Fibroblast of skin of right quadriceps (primary cell): ENCODE results near the gene PRKCA.

Experiments
- DNase-seq: peaks from one replicate; pipeline ENCODE4 v3.0.0-alpha.2; 2013

PRKCA gene

GRCh38 chr17:66494023-66494803 is 191.8 kb downstream of the PRKCA start:
- peak; percentile 94 for DNase-seq

DNA sequence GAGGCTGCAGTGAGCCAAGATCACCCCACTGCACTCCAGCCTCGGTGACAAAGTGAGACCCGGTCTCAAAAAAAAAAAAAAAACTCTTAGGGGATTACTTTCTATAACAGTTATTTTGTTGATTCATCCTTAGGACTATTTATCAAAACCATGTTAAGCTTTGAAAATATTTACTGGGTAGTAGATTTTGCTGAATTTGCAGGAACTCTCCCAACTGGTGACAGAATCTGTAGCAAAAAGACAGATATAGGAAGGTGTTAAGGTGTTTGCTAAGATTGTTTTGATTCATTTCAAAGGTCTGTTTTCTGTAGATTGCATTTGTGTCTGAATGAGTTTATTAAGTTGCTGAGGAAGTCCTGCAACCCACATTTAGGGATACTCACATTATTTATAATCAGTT is 192.6 kb downstream of the PRKCA start:
- no peak for DNase-seq

DNA sequence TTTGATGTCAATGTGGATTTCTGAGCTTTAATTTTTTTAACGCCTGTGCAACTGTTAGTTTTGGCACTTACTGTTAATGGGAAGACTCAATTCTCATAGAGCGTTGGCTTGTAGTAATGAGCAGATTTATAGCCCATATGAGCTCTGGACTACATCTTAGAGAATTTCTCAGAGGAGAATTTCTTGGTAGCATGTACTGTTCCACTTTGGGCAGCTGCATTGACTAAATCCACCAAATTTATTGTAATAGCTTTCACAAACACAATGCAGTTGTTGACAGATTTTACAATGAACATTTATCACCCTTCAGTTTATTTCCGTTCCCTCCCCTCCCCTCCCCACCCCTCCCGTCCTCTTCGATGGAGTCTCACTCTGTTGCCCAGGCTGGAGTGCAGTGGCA is 193.9 kb downstream of the PRKCA start:
- DNase-seq = peak; percentile 34

- DNase-seq = no peak
These were observed 196.2 kb downstream of the PRKCA start for GRCh38 chr17:66498580-66498979.

DNA sequence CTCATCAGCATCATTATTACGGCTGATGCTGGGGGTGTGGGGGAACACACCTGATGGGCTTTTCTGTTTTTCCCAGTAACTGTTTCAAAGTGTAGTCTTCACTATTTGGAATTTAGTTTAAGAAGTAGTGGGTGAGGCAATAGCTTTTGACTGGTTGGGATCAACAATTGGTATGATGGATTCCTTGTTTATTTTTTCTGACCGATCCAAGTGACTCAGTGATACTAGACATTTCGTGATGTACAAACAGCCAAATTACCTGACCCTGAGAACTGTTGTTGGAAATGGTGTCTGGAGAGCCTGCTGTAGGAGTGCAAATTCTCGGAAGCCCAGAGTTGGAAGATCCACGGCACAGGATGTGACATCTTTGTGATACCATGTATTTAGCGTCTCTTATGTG is 204.2 kb downstream of the PRKCA start:
- no peak for DNase-seq

DNA sequence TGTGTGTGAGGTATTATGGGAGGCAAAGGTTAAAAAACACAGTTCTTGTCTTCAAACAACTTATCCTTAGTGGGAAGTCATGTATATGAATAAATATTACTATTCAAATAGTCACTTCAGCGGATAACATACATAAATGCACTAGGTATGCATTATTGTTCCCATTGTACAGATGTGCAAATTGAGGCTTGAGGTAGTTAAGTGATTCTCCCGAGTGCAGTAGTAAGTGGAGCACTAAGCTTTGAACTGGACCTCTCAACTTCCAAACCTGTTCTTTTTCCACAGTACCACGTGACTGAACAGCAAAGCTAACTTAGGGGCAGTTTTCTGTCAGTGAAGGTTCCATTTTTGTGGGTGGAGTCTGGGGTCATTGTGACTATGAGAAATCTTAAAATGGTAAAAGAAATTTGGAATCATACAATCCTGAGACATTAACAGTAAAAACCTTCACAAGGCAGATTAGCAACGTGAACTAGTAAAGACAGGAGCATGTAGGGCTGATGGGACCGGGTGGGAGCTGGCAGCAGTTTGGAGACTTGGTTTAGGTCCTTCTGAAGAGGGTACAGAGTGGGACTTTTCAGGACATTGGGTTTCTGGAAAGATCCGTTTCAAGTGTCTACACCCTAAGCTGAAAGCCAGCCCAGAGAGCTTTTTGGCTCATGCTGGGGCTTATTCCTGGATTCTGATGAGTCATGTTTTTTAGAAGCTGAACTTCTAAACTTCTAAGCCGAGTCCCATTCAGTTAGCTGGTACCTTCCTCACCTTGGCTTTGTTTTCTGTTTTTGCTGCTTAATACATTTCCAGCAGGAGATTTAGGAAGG is 204.9 kb downstream of the PRKCA start:
- peak; percentile 79 for DNase-seq

DNA sequence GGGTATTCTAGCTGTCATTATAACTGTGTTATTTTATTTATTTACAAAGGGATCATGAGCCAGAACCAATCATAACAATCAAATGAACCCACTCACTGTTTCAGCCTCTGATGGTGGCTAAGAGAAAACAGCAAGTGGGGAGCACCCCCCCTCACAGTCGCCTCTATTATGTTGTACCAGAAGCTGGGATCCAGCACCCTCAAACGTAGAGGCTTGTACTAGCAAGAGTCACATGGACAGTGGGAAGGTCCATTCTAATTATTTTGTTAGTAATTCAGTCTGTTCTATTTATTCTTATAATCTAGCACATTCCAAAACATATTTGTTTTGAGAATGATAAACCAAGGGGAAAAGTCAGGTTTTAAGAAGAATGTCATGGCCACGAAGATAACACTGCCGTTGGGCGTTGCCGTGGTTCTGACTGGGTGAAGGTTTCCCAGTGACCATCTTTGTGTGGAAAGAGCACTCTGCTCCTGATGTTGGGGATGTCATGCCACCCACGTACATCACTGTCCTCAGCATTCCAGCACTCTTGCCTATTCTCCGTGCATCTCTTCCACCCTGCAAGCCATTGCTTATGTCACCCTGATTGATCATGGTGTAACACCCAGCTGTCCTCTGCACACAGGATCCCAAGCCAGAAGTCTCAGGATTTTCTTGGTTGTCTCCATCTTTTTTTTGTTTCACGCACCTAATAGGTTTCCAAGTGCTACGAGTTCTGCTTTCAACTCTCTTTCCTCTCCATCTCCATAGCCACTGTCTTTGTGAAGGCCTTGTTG is 205.8 kb downstream of the PRKCA start:
- DNase-seq = no peak

GRCh38 chr17:66508896-66509844 is 206.8 kb downstream of the PRKCA start:
- DNase-seq = peak; percentile 85

DNA sequence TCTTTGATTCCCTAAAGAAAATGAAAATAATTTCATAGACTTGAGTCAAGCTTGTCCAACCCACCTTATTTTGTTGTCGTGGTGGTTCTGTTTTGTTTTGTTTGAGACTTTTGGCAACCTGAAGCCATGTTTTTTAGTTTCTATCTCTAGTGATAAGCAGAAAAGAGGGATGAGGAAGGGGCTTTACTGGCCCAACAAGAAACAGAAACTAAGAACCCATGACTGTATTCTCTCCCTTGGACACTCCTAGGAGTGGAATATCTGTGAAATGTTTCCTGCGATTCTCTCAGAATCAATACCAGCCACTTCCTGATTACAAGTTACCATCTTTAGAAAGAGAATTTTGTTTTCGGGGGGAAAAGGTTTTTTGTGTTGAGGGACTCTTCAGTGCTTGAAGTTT is 207.5 kb downstream of the PRKCA start:
- no peak for DNase-seq

- DNase-seq = no peak
These were observed 208.7 kb downstream of the PRKCA start for GRCh38 chr17:66511135-66511534.

GRCh38 chr17:66514227-66514806 is 211.9 kb downstream of the PRKCA start:
- DNase-seq = peak; percentile 57

DNA sequence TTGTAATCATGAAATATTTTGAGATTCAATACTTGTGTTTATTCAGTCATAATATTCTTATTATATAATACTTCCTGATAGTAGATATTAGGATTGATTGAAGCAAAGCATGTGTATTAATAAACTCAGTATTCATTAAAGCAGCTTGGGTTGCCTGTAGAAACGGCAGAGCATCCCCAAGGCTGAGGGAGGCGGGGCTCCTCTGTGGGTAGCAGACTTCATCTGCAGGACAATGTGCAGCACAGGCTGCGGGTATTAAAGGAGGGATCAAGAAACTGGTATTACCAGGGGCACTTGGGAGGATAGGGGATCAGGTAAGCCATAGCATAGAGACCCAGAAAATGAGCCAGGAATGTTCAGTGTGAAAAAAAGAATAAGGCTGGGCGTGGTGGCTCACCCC is 213.6 kb downstream of the PRKCA start:
- DNase-seq = no peak

DNA sequence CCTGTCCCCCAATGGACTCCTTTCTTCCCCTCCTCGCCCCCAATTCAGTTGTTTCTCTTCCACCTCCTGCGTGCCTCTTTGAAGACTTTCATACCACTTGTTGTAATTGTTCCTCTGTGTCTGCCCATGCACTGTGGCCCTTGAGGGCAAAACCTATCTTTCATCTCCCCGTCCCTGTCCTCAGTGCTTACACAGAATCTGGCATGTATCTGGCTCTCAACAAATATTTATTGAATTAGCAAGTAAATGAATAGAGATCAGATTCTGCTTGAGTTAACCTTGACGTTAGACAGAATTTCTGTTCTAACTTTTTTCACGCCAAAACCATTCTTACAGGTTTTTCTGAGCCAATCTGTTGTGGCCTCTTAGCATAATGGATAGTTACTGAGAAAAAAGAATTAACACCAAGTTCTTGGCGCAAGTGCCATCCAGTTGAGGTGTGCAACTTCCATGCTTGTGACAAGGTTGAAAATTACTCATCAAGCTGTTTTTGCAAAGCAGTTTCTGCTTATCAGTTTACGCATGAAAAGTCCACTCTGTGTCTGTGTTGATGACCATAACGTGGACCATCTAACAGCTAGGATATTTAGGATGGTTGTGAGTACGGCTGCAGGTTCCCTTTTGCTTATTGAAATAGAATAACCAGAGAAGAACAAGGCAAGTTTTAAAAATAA is 215.1 kb downstream of the PRKCA start:
- DNase-seq = no peak

- no peak for DNase-seq
These were observed 215.7 kb downstream of the PRKCA start for GRCh38 chr17:66518108-66518507.

- DNase-seq = no peak
These were observed 216.3 kb downstream of the PRKCA start for GRCh38 chr17:66518677-66519076.

GRCh38 chr17:66519154-66519553 is 216.7 kb downstream of the PRKCA start:
- no peak for DNase-seq

DNA sequence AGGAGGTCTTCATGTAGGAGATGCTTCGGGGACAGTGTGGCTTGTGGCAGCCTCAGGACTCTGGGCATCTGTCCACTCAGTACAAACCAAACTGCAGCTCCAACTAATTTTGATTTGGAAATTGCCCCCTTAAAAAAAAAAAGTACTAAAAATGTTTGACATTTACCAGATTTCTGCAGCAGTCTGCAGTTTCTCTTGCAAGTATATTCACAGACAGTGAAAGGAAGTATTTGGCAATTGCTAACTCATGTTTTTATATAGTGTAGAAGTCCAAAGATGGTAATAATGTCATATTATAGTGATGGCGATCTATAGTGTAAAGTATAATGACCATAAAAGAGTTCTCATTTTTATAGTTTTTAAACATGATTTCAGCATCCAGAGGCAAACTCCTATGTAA is 218.6 kb downstream of the PRKCA start:
- no peak for DNase-seq

GRCh38 chr17:66522591-66523272 is 220.3 kb downstream of the PRKCA start:
- DNase-seq = peak; percentile 52

DNA sequence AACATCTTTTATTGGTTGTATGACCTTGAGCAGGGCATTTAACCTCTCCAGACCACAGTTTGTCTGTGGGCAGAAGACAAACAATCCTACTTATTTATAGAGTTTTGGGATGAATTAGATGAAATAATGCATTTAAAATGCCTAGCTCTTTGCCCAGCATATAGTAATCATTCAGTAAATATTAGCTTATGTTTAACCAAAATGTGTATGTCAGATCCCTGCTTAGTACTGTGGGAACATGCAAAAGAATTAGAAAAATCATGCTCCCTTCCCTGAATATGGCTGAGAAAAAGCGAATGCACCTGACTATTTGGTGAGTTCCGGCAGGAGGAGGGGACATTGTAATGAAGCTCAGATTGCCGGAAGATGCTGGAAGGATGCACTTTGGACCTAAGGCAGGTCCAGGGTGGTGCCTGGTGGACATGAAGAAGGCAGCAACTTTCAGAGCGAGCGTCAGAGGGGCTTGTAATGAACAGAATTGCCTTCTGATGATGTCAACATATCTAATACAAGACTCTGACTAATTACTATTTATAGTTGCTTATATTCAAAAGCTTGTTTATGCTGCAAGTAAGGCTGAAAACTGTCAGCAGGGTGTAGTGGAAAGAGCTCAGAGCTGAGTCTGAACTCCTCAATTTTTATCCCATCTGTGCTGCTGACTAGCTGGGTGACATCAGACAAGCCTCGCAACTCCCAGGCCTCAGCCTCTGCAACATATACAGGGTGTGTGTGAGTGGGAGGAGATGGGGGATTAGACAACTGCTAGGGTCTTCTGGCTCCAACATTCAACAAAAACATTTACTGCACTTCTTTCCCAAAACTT is 221.2 kb downstream of the PRKCA start:
- peak; percentile 76 for DNase-seq

DNA sequence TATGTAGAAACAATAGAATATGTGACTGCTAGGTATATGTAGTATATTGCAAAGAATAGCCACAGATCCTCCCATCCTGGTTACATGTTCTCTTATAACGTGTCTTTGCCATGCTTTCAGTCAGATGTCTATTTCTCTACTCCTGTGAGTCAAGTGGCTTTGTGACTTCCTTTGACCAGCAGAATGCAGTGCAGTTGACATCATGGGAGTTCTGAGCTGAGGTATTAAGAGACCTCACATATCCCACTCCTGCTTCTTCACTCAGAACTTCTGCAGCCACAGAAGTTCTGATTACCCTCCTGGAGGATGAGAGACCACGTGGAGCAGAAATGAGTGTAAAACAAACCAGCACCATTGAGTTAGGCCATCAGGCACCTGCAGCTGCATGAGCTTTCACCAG is 222.5 kb downstream of the PRKCA start:
- no peak for DNase-seq
